ENCODE data around the gene SUN2.

The SUN2 gene

GRCh38 chr22:38707984-38708383 is 47.8 kb downstream of the SUN2 start:
- no peak for DNase-seq (ENCODE audit: low read depth, low spot score)
- in situ Hi-C loops (cut with HindIII; ENCODE audit: low sequenced_read_pairs): no loop called here
- no peak for TF ChIP-seq CTCF (IDR thresholded peaks at IDR 0.05; ENCODE audit: low read depth, low read length)
- H3K4me3 ChIP-seq (ENCODE audit: low read depth, low read length): no peak overlapping the region

- in situ Hi-C loops (cut with HindIII; ENCODE audit: low sequenced_read_pairs): no loop called here
- H3K4me3 ChIP-seq (ENCODE audit: low read depth, low read length): peak overlapping the region; percentile 91
- TF ChIP-seq CTCF (IDR thresholded peaks at IDR 0.05; ENCODE audit: low read depth, low read length): no peak
- peak; percentile 15 for DNase-seq (ENCODE audit: low read depth, low spot score)
These were observed 48.5 kb downstream of the SUN2 start for GRCh38 chr22:38707346-38707745.

- peak overlapping the region; percentile 91 for H3K4me3 ChIP-seq (ENCODE audit: low read depth, low read length)
- TF ChIP-seq CTCF (IDR thresholded peaks at IDR 0.05; ENCODE audit: low read depth, low read length): no peak
- in situ Hi-C loops (cut with HindIII; ENCODE audit: low sequenced_read_pairs): no loop called here
- DNase-seq (ENCODE audit: low read depth, low spot score): no peak
These were observed 49.0 kb downstream of the SUN2 start for GRCh38 chr22:38706901-38707195.

GRCh38 chr22:38706101-38706900 is 49.5 kb downstream of the SUN2 start:
- peak; percentile 44 for DNase-seq (ENCODE audit: low read depth, low spot score)
- in situ Hi-C loops (cut with HindIII; ENCODE audit: low sequenced_read_pairs): no loop called here
- H3K4me3 ChIP-seq (ENCODE audit: low read depth, low read length): peak overlapping the region; percentile 91
- no peak for TF ChIP-seq CTCF (IDR thresholded peaks at IDR 0.05; ENCODE audit: low read depth, low read length)

GRCh38 chr22:38705235-38706100 is 50.3 kb downstream of the SUN2 start, which contains the start of gene GTPBP1:
Gene GTPBP1 (plus strand): TSS chr22:38705944. CDS start chr22:38705956, 12 bp downstream.
- TF ChIP-seq CTCF (IDR thresholded peaks at IDR 0.05; ENCODE audit: low read depth, low read length): no peak
- DNase-seq (ENCODE audit: low read depth, low spot score): peak; percentile 100
- H3K4me3 ChIP-seq (ENCODE audit: low read depth, low read length): peak within 1 kb of the TSS; percentile 91
- in situ Hi-C loops (cut with HindIII; ENCODE audit: low sequenced_read_pairs): no loop called here

- in situ Hi-C loops (cut with HindIII; ENCODE audit: low sequenced_read_pairs): no loop called here
- DNase-seq (ENCODE audit: low read depth, low spot score): no peak
- H3K4me3 ChIP-seq (ENCODE audit: low read depth, low read length): peak overlapping the region; percentile 38
- no peak for TF ChIP-seq CTCF (IDR thresholded peaks at IDR 0.05; ENCODE audit: low read depth, low read length)
These were observed 51.1 kb downstream of the SUN2 start for GRCh38 chr22:38704654-38705234.
